H7 (cell line): ENCODE results near the gene EEFSEC. TPM values are rescaled to one million over a fixed set of nuclear protein-coding genes. Genes with fewer than 3 reads are reported as not detected.
A peak's percentile ranks its signal among the peaks of the same experiment; 100 is the strongest.

ENCODE experiments used
- DNase-seq: peaks from one replicate; pipeline ENCODE4 v3.0.0; 2012
- H3K27me3 ChIP-seq: 2 replicates; pipeline ENCODE4 v1.6.0; 2011; ENCODE audit warnings: mild to moderate bottlenecking, low read length; ENCODE audit not compliant: control insufficient read depth, insufficient read depth
- H3K36me3 ChIP-seq: replicated peaks from 2 replicates; pipeline ENCODE4 v1.5.1; 2011; ENCODE audit warnings: low read length; ENCODE audit not compliant: control insufficient read depth, insufficient read depth
- H3K4me3 ChIP-seq: 2 replicates; pipeline ENCODE4 v1.5.1; 2011; ENCODE audit warnings: low read depth, mild to moderate bottlenecking, control low read depth, low read length, moderate library complexity; ENCODE audit not compliant: insufficient read depth
- total RNA-seq: library from RNA; depleted of rRNA; stranded (reverse); fragments of >200 nt; shearing (Covaris generic); gene quantifications from 2 replicates; pipeline ENCODE4 v1.2.3, GENCODE V29; 2014

Gene EEFSEC
- total RNA-seq, 1 experiment from 2014 or later, result 7.4 TPM

GRCh38 chr3:128316481-128316891, 163.2 kb downstream of the EEFSEC start:
- Histone ChIP-seq H3K36me3 (no peaks in the 10 kb centered on the region), H3K4me3 (no peak overlapping the region), H3K27me3 (no peaks in the 10 kb centered on the region)
- no peak for DNase-seq

- no peaks in the 10 kb centered on the region for H3K36me3 ChIP-seq
- H3K4me3 ChIP-seq, result no peak overlapping the region
- DNase-seq, result no peak
- no peaks in the 10 kb centered on the region for H3K27me3 ChIP-seq
These were observed 163.9 kb downstream of the EEFSEC start for GRCh38 chr3:128317101-128317697.

DNA sequence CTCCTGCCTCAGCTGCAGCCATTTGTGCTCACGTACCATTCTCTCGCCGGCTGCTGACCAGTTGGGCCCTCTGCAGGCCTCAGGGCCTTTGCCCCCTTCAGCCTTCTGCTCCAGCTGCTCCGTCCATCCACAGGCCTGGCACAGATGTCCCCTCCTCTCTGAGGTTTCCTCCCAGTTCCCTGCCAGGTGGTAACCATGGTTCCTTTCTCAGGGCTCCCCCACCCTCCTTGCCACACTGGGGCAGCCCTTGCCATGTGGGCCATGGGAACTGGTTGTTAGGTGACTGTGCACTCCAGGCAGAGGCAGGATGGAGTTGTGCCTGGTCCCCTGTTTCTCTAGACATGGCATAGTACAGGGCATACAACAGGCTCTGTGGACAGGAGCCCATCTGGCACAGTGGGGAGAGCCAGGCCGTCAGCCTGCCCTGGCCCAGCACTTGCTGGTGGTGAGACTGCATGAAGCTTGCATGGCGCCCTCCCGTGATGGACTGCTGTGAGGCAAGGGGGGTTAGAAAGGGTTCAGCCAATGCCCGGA, 164.5 kb downstream of the EEFSEC start:
- Histone ChIP-seq H3K27me3 (no peaks in the 10 kb centered on the region), H3K36me3 (no peaks in the 10 kb centered on the region), H3K4me3 (no peak overlapping the region)
- no peak for DNase-seq

GRCh38 chr3:128318275-128318941, 165.1 kb downstream of the EEFSEC start:
- no peaks in the 10 kb centered on the region for H3K27me3 ChIP-seq
- H3K4me3 ChIP-seq, result no peak overlapping the region
- no peaks in the 10 kb centered on the region for H3K36me3 ChIP-seq
- DNase-seq, result no peak

DNA sequence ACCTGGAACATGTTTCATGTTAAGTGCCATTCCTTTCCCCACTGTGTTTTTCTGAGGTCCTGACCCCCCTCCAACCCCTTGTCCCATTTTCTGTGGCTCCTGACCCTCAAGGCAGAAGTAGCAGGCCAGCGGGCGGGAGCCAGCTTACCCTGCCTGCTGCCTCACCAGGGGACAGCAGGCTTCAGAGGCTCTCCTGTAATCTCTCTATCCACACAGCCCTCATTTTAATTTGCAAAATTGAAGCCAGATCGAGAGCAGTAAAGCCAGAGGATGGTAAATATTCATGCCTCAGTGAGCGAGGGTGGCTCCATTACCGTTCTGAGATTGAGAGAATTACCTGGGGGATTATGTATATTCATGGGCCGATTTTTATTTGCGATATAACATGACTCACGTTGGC, 165.8 kb downstream of the EEFSEC start:
- no peaks in the 10 kb centered on the region for H3K27me3 ChIP-seq
- H3K36me3 ChIP-seq, result no peaks in the 10 kb centered on the region
- DNase-seq, result no peak

GRCh38 chr3:128319741-128320141, 166.5 kb downstream of the EEFSEC start:
- Histone ChIP-seq H3K36me3 (no peaks in the 10 kb centered on the region), H3K27me3 (no peaks in the 10 kb centered on the region), H3K4me3 (no peak overlapping the region)
- DNase-seq, result no peak

More for the DNA sequence above, 165.8 kb downstream of the EEFSEC start:
- H3K4me3 ChIP-seq, result no peak overlapping the region

DNA sequence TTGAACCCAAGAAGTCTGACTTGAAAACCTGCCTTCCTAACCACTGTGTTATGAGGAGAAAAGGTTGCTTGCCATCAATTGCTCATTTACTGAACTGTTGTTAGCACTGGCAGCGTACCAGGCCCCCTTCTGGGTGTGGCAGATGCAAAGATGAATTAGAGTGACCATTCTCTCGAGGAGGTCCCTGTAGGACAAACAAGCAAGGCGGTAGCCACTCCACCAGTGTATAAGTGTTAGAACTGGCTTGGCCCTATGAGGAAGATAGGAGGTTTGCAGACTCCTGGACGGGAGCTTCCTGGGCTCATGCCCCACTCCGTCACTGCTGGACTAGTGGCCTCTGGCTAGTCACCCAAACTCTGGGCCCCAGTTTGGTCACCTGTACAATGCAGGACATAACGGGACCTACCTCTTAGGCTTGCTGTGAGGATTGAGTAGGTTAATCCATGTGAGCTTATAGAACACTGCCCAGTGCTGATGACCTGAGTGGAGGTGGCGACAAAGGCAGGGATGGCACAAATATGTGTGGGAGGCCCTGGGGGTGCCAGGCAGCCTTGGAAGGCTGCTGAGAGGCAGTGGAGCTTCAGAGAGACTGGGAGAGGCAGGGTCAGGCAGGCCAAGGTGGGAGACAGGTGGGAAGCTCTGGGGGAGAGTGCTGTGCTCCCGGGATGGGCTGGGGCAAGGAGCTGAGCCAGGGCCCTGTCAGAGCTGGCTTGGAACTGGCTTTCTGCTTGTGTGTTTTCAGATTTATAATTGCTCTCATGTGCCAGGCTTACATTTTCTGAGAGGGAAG, 167.5 kb downstream of the EEFSEC start:
- Histone ChIP-seq H3K4me3 (no peak overlapping the region), H3K36me3 (no peaks in the 10 kb centered on the region), H3K27me3 (no peaks in the 10 kb centered on the region)
- no peak for DNase-seq

DNA sequence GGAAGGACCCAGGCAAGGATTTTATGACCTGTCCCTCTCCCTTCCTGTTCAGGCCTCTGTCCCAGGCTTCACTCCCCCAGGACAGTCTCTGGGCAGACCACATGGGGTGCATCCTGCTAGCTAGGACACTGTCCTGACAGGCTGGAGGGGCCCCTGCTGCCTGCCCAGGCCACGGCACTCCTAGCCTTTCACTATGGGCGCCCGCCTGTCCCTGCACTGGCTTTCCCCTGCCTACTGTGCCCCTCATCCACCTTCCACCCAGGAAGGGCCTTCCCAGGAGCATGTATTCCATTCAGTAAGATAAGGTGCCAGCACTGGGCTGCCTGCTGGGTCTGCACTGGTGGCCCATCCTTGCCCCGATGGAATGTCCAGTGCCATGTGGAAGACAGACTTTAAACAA, 168.1 kb downstream of the EEFSEC start:
- Histone ChIP-seq H3K36me3 (no peaks in the 10 kb centered on the region), H3K27me3 (no peaks in the 10 kb centered on the region), H3K4me3 (no peak overlapping the region)
- no peak for DNase-seq

- peak; percentile 86 for DNase-seq
- no peaks in the 10 kb centered on the region for H3K27me3 ChIP-seq
These were observed 169.0 kb downstream of the EEFSEC start for GRCh38 chr3:128322030-128323022.

GRCh38 chr3:128323206-128324081, 170.2 kb downstream of the EEFSEC start:
- no peaks in the 10 kb centered on the region for H3K36me3 ChIP-seq
- no peaks in the 10 kb centered on the region for H3K27me3 ChIP-seq
- DNase-seq, result no peak
- H3K4me3 ChIP-seq, result no peak overlapping the region

More at GRCh38 chr3:128322030-128323022, 169.0 kb downstream of the EEFSEC start:
- no peaks in the 10 kb centered on the region for H3K36me3 ChIP-seq
- no peak overlapping the region for H3K4me3 ChIP-seq

DNA sequence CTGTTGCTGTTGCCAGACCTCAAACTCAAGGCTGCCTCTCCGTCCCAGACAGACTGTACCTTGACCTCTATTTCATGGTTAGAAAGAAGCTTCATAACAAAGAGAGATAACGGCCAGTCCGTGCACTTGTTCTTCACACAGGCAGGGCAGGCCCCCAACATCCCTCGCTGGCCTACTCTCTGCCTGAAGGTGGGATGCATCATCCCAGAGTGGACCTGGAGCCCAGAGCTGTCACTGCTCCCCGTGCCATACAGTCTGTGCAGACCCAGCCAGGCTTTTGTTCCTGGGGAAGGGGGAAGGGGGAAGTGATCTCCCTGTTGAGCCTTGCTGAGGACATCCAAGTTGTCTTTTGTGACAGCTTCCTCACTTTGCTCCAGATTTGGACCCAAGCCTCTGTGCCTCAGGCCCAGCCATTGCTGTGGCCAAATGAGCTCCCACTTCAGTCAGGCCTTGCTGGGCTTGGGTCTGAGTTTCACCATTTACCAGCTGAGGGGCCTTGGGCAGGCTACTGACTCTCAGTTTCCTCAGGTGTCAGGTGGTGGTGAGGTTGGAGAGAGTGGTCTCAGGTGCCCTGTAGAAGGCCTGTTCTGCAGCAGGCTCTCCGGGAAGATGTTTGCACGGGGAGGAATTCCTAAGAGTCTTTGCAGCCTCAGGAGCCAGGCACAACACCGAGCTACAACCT, 171.8 kb downstream of the EEFSEC start:
- DNase-seq, result no peak
- no peaks in the 10 kb centered on the region for H3K36me3 ChIP-seq
- no peak overlapping the region for H3K4me3 ChIP-seq
- H3K27me3 ChIP-seq, result no peaks in the 10 kb centered on the region

DNA sequence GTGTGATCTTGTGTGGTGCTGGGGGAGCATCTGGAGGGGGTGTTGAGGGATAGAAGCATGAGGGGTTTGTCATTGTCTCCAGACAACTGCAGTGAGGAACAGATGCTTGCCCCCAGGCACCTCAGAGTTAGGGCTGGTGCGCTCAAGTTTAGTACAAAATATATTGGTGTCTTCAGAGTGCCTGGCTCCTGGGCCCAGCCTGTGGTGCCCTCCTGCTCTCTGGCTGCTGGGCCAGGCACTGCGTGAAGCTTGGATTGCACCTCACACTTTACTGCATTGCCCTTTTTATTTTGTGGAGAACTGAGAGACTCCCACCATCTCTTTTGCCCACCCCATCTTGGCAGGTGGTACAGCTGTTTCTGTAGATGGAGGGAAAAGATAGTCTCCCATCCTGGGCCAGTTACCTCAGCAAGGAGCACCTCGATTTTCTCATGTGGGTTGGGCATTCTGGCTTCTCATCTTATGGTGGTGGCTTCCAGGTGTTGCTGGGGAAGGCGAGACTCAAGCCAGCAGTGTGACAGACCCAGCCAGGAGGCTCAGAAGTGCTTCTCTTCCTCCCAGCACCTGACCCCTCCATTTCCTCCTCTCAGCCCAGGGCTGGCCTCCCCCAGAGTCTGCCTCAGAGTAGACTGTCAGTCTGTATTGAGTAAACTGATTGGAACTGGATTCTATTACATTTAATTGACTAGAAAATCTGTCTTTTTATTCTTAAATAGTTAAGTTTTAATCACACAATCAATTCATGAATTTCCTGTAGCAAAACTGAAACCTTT, 173.0 kb downstream of the EEFSEC start:
- no peak overlapping the region for H3K4me3 ChIP-seq
- H3K27me3 ChIP-seq, result no peaks in the 10 kb centered on the region
- no peak for DNase-seq
- H3K36me3 ChIP-seq, result no peaks in the 10 kb centered on the region
